HEK293 (cell line): ENCODE results near the gene PKDCC.
A peak's percentile ranks its signal among the peaks of the same experiment; 100 is the strongest.

Source experiments
- CTCF ChIA-PET: fragments of 350-600 bp; formaldehyde crosslinking; extraction: SDS; loops from one replicate; lab custom pipeline; 2021; ENCODE audit warnings: antibody characterized with exemption; lab: Yijun Ruan, JAX
- POLR2A ChIA-PET: fragments of 300-600 bp; formaldehyde crosslinking; extraction: SDS; loops from one replicate; lab custom pipeline; 2020; ENCODE audit warnings: antibody characterized with exemption, inconsistent platforms; lab: Yijun Ruan, JAX
- H3K27ac ChIP-seq: fragments of 200-500 bp; sonication (Bioruptor generic); 2 replicates; pipeline ENCODE4 v1.5.1; 2014; ENCODE audit warnings: low read depth, low read length, control low read depth, inconsistent platforms; ENCODE audit errors: extremely low read depth
- H3K36me3 ChIP-seq, 2 experiments: fragments of 200-500 bp in 1 of 2; sonication (Bioruptor generic) in 1 of 2; 1 replicate in 1 of 2; 2 replicates in 1 of 2; pipeline ENCODE4 v1.5.1; 2014 to 2017; ENCODE audit warnings: inconsistent platforms in 2 of 2, low read length in 2 of 2; ENCODE audit not compliant: control insufficient read depth in 2 of 2, insufficient read depth in 1 of 2
- H3K4me1 ChIP-seq: fragments of 200-500 bp; sonication (Bioruptor generic); 2 replicates; pipeline ENCODE4 v1.5.1; 2014; ENCODE audit warnings: mild to moderate bottlenecking, low read length, inconsistent platforms; ENCODE audit not compliant: control insufficient read depth, insufficient read depth
- H3K4me3 ChIP-seq: 2 replicates; pipeline ENCODE4 v1.5.1; 2011; ENCODE audit warnings: low read depth, mild to moderate bottlenecking, control low read depth, low read length, moderate library complexity
- H3K9me3 ChIP-seq: fragments of 200-500 bp; sonication (Bioruptor generic); 2 replicates; pipeline ENCODE4 v1.5.1; 2014; ENCODE audit warnings: low read depth, low read length, inconsistent platforms; ENCODE audit not compliant: control insufficient read depth, insufficient read depth
- EGR2 ChIP-seq: fragments of 450-650 bp; formaldehyde crosslinking; IDR thresholded peaks from 2 replicates; pipeline ENCODE4 v1.5.1; 2016; ENCODE audit warnings: low read depth, missing biosample characterization, missing genetic modification characterization
- GLIS1 ChIP-seq: fragments of 450-650 bp; formaldehyde crosslinking; IDR thresholded peaks from 2 replicates; pipeline ENCODE4 v1.5.1; 2016; ENCODE audit warnings: missing biosample characterization, missing genetic modification characterization
- GLIS2 ChIP-seq: fragments of 450-650 bp; formaldehyde crosslinking; IDR thresholded peaks from 2 replicates; pipeline ENCODE4 v1.5.1; 2016; ENCODE audit warnings: missing biosample characterization, missing genetic modification characterization
- KLF9 ChIP-seq: fragments of 450-650 bp; formaldehyde crosslinking; IDR thresholded peaks from 2 replicates; pipeline ENCODE4 v1.5.1; 2016; ENCODE audit warnings: missing biosample characterization, missing genetic modification characterization, low read depth
- TRIM28 ChIP-seq: IDR thresholded peaks from 2 replicates; pipeline ENCODE4 v1.6.1; 2011; ENCODE audit warnings: low read length, control low read depth, borderline replicate concordance
- YY1 ChIP-seq: fragments of 450-650 bp; formaldehyde crosslinking; IDR thresholded peaks from 2 replicates; pipeline ENCODE4 v1.5.1; 2018; ENCODE audit warnings: missing biosample characterization, missing genetic modification characterization
- ZBTB21 ChIP-seq: fragments of 450-650 bp; formaldehyde crosslinking; IDR thresholded peaks from 2 replicates; pipeline ENCODE4 v1.5.1; 2017; ENCODE audit warnings: missing biosample characterization, missing genetic modification characterization
- ZEB2 ChIP-seq: fragments of 450-650 bp; formaldehyde crosslinking; IDR thresholded peaks from 2 replicates; pipeline ENCODE4 v1.5.1; 2016; ENCODE audit warnings: missing biosample characterization, missing genetic modification characterization
- ZFHX2 ChIP-seq: fragments of 450-650 bp; formaldehyde crosslinking; conservative IDR thresholded peaks from 2 replicates; pipeline ENCODE4 v1.5.1; 2016; ENCODE audit warnings: missing biosample characterization, missing genetic modification characterization
- ZIC2 ChIP-seq: fragments of 450-650 bp; formaldehyde crosslinking; IDR thresholded peaks from 2 replicates; pipeline ENCODE4 v1.5.1; 2016; ENCODE audit warnings: missing biosample characterization, missing genetic modification characterization
- ZNF169 ChIP-seq: fragments of 450-650 bp; formaldehyde crosslinking; IDR thresholded peaks from 2 replicates; pipeline ENCODE4 v1.5.1; 2016; ENCODE audit warnings: missing biosample characterization, missing genetic modification characterization
- ZNF19 ChIP-seq: fragments of 450-650 bp; formaldehyde crosslinking; IDR thresholded peaks from 2 replicates; pipeline ENCODE4; 2016; ENCODE audit warnings: missing biosample characterization, missing genetic modification characterization, low read depth
- ZNF202 ChIP-seq: fragments of 450-650 bp; formaldehyde crosslinking; IDR thresholded peaks from 2 replicates; pipeline ENCODE4 v1.5.1; 2016; ENCODE audit warnings: missing biosample characterization, missing genetic modification characterization, borderline replicate concordance
- ZNF23 ChIP-seq: fragments of 450-650 bp; formaldehyde crosslinking; IDR thresholded peaks from 2 replicates; pipeline ENCODE4 v1.5.1; 2016; ENCODE audit warnings: missing biosample characterization, missing genetic modification characterization, borderline replicate concordance
- ZNF26 ChIP-seq: fragments of 450-650 bp; formaldehyde crosslinking; IDR thresholded peaks from 2 replicates; pipeline ENCODE4 v1.5.1; 2016; ENCODE audit warnings: missing biosample characterization, missing genetic modification characterization
- ZNF302 ChIP-seq: fragments of 450-650 bp; formaldehyde crosslinking; IDR thresholded peaks from 2 replicates; pipeline ENCODE4 v1.5.1; 2016; ENCODE audit warnings: missing biosample characterization, missing genetic modification characterization, low read depth
- ZNF341 ChIP-seq: fragments of 450-650 bp; formaldehyde crosslinking; IDR thresholded peaks from 2 replicates; pipeline ENCODE4; 2016; ENCODE audit warnings: low read depth, missing biosample characterization, missing genetic modification characterization
- ZNF473 ChIP-seq: fragments of 450-650 bp; formaldehyde crosslinking; IDR thresholded peaks from 2 replicates; pipeline ENCODE4 v1.5.1; 2017; ENCODE audit warnings: missing biosample characterization, missing genetic modification characterization
- ZNF629 ChIP-seq: fragments of 450-650 bp; formaldehyde crosslinking; IDR thresholded peaks from 2 replicates; pipeline ENCODE4 v1.5.1; 2017; ENCODE audit warnings: missing biosample characterization, missing genetic modification characterization
- ZNF664 ChIP-seq: fragments of 450-650 bp; formaldehyde crosslinking; IDR thresholded peaks from 2 replicates; pipeline ENCODE4 v1.5.1; 2016; ENCODE audit warnings: missing biosample characterization, missing genetic modification characterization
- ZNF76 ChIP-seq: fragments of 450-650 bp; formaldehyde crosslinking; IDR thresholded peaks from 2 replicates; pipeline ENCODE4; 2016; ENCODE audit warnings: low read depth, missing biosample characterization, missing genetic modification characterization, borderline replicate concordance
- ZNF768 ChIP-seq: fragments of 450-650 bp; formaldehyde crosslinking; IDR thresholded peaks from 2 replicates; pipeline ENCODE4 v1.5.1; 2018; ENCODE audit warnings: missing biosample characterization, mild to moderate bottlenecking, missing genetic modification characterization
- ZNF791 ChIP-seq: fragments of 450-650 bp; formaldehyde crosslinking; IDR thresholded peaks from 2 replicates; pipeline ENCODE4 v1.5.1; 2016; ENCODE audit warnings: missing biosample characterization, missing genetic modification characterization
- ZSCAN18 ChIP-seq: fragments of 450-650 bp; formaldehyde crosslinking; IDR thresholded peaks from 2 replicates; pipeline ENCODE4 v1.5.1; 2016; ENCODE audit warnings: missing biosample characterization, missing genetic modification characterization
- TF ChIP-seq, protein P1 (sequence below): fragments of 450-650 bp; formaldehyde crosslinking; IDR thresholded peaks from 2 replicates; pipeline ENCODE4 v1.5.1; 2016; ENCODE audit warnings: missing biosample characterization, missing genetic modification characterization

Gene PKDCC

DNA sequence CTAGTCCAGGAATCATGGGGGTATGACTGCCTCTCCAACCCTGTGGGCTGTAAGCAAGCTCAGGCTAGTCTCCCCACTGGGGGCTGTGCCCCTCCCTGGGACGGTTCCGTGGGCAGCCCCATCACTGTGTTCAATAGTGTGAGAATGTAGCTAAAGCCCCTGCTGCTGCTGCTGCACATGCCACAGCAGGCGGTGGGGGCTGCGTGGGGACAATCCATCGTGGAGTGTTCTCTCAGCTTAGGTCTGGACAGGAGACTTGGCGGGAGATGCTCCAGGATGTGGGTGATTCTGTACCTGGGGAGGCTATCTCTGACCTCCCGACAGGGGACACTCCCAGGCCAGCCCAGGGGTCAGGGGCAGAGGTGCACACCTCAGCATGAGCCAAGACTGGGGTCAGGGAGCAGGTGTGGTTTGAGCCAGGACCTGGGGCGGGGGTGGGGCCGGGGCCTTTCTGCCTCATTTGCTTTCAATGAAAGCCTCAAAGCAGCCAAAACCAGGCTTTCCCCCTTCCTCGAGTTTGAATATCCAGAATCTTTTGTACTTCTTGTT, 10.2 kb downstream of the PKDCC start:
- peaks cover 3 to 67% of the 10 kb centered on the region in 2 experiments; a peak in 2 of 3 replicates for H3K36me3 ChIP-seq

GRCh38 chr2:42059261-42059898, 11.6 kb downstream of the PKDCC start:
- POLR2A ChIA-PET: no interaction called here
- TF ChIP-seq EGR2 (tag by site-specific recombination) (peak; percentile 75), ZFHX2 (tag by site-specific recombination) (peak; percentile 63), GLIS2 (tag by site-specific recombination) (no peak)
- TF ChIP-seq, all 188 proteins: peak for 2
- Histone ChIP-seq H3K4me1 (peaks cover 18% of the 10 kb centered on the region), H3K36me3 (peaks cover 3 to 53% of the 10 kb centered on the region in 2 experiments; a peak in 2 of 3 replicates), H3K4me3 (no peak overlapping the region), H3K27ac (no peak overlapping the region), H3K9me3 (no peaks in the 10 kb centered on the region)
- CTCF ChIA-PET: interaction anchor here (0.7 kb wide), 1 partner anchor 190 kb away, joined by 3 read pairs; no protein-coding TSS in a partner anchor

More for the DNA sequence above, 10.2 kb downstream of the PKDCC start:
- ChIA-PET POLR2A (no interaction called here), CTCF (interaction anchor here (1.2 kb wide), 1 partner anchor 138 kb away, joined by 3 read pairs; no protein-coding TSS in a partner anchor)
- Histone ChIP-seq H3K4me3 (no peak overlapping the region), H3K4me1 (peaks cover 9% of the 10 kb centered on the region; the same call in 1 of the 2 replicates), H3K9me3 (no peaks in the 10 kb centered on the region), H3K27ac (no peak overlapping the region)
- TF ChIP-seq ZIC2 (tag by site-specific recombination): peak; percentile 55
- TF ChIP-seq ZNF341 (tag by site-specific recombination): no peak
- no peak for TF ChIP-seq TRIM28

GRCh38 chr2:42060028-42060427, 12.2 kb downstream of the PKDCC start:
- no peak overlapping the region for H3K4me3 ChIP-seq
- ChIA-PET POLR2A (no interaction called here), CTCF (interaction anchor here (0.7 to 1.3 kb wide), 2 partner anchors 151 to 190 kb away, joined by 3 read pairs; no protein-coding TSS in a partner anchor)
- no peaks in the 10 kb centered on the region for H3K9me3 ChIP-seq
- TF ChIP-seq ZBTB21: no peak
- no peak for TF ChIP-seq ZSCAN18 (tag by site-specific recombination)
- TF ChIP-seq ZNF26 (tag by site-specific recombination): no peak
- TF ChIP-seq ZNF768 (tag by site-specific recombination): no peak
- TF ChIP-seq ZNF76 (tag by site-specific recombination): no peak
- no peak for TF ChIP-seq ZNF169
- TF ChIP-seq KLF9 (tag by site-specific recombination): no peak
- no peak for TF ChIP-seq ZNF19 (tag by site-specific recombination)
- TF ChIP-seq ZNF302 (tag by site-specific recombination): no peak
- TF ChIP-seq ZNF473: no peak
- no peak for TF ChIP-seq GLIS1 (tag by site-specific recombination)
- TF ChIP-seq ZNF23: no peak
- TF ChIP-seq, protein P1, sequence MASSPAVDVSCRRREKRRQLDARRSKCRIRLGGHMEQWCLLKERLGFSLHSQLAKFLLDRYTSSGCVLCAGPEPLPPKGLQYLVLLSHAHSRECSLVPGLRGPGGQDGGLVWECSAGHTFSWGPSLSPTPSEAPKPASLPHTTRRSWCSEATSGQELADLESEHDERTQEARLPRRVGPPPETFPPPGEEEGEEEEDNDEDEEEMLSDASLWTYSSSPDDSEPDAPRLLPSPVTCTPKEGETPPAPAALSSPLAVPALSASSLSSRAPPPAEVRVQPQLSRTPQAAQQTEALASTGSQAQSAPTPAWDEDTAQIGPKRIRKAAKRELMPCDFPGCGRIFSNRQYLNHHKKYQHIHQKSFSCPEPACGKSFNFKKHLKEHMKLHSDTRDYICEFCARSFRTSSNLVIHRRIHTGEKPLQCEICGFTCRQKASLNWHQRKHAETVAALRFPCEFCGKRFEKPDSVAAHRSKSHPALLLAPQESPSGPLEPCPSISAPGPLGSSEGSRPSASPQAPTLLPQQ: no peak
- no peak for TF ChIP-seq ZNF202 (tag by site-specific recombination)
- TF ChIP-seq ZNF664 (tag by site-specific recombination): no peak
- no peak for TF ChIP-seq ZEB2 (tag by site-specific recombination)
- no peak for TF ChIP-seq YY1
- TF ChIP-seq ZNF629: no peak
- TF ChIP-seq ZNF791 (tag by site-specific recombination): no peak
- peaks cover 3 to 47% of the 10 kb centered on the region in 2 experiments; a peak in 2 of 3 replicates for H3K36me3 ChIP-seq
- H3K27ac ChIP-seq: no peak overlapping the region
- H3K4me1 ChIP-seq: peaks cover 22% of the 10 kb centered on the region
